ENCODE measurements around the gene MACROD2. TPM values are rescaled to one million over a fixed set of nuclear protein-coding genes. Genes with fewer than 3 reads are reported as not detected.
A peak's percentile ranks its signal among the peaks of the same experiment; 100 is the strongest.

MACROD2 gene
- total RNA-seq, 1 experiment from 2014 or later: 1.6 TPM

DNA sequence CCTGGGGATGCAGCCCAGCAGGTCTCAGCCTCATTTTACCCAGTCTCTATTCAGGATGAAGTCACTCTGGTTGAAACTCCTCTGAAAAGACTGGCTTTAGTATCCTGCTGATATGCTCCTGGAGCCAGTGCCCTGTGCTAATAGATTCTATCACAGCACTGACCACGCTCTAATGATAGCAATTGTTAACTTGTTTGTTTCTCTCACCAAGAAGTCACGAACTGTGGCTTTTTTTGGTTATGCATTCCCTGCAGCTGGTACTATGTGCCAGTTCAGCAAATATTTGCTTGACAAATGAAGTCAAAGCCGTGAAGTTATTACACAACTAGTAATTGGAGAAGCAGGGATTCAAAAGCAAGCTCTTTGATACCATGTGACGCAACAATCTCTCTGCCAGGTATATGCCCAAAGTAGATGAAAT lies 1823.3 kb downstream of the MACROD2 start:
- Mint-ChIP-seq H3K36me3 (ENCODE audit: insufficient read depth in 1 of 3, low read depth in 3 of 3) (no peaks in the 10 kb centered on the region), H3K4me3 (no peak overlapping the region), H3K27me3 (ENCODE audit: low read depth) (no peaks in the 10 kb centered on the region; the same call in 1 of the 2 replicates), H3K4me1 (peaks cover 8% of the 10 kb centered on the region in 2 experiments), H3K9me3 (no peaks in the 10 kb centered on the region; a peak in 1 of 5 replicates), H3K27ac (peak overlapping the region in 1 of 3 experiments; percentile 19; a peak in 1 of 7 replicates)
- Histone ChIP-seq H3K9me3 (ENCODE audit: control insufficient read depth, low read depth, low read length) (no peaks in the 10 kb centered on the region), H2BK5ac (ENCODE audit: insufficient read length, low read length) (no peak overlapping the region), H4K5ac (ENCODE audit: insufficient read length, low read depth, low read length) (no peak overlapping the region), H3K79me2 (ENCODE audit: insufficient read depth, low read length) (no peaks in the 10 kb centered on the region), H3K9ac (ENCODE audit: extremely low read depth, insufficient read length, low read length) (no peak overlapping the region), H4K20me1 (ENCODE audit: control insufficient read depth, insufficient read depth, insufficient read length) (no peaks in the 10 kb centered on the region), H3T11ph (ENCODE audit: low read length) (no peak overlapping the region), H2AFZ (ENCODE audit: low read length) (no peak overlapping the region), H3K4me1 (ENCODE audit: insufficient read depth, low read length) (peaks cover 3% of the 10 kb centered on the region; the same call in 1 of the 2 replicates), H2AK5ac (ENCODE audit: insufficient read length, low read length) (no peak overlapping the region), H3K4me2 (ENCODE audit: insufficient read depth, insufficient read length, low read length) (no peak overlapping the region), H3K14ac (ENCODE audit: insufficient read depth, low read length) (no peak overlapping the region), H3K4ac (ENCODE audit: low read depth, low read length) (no peak overlapping the region), H3K27me3 (ENCODE audit: insufficient read depth, low read length) (no peaks in the 10 kb centered on the region), H2BK20ac (ENCODE audit: low read depth, low read length, poor library complexity, severe bottlenecking) (no peak overlapping the region), H4K91ac (ENCODE audit: insufficient read length, low read depth, low read length) (no peak overlapping the region), H3K23ac (ENCODE audit: insufficient read length, low read depth, low read length) (no peak overlapping the region), H2BK120ac (ENCODE audit: low read depth, low read length, poor library complexity, severe bottlenecking) (no peak overlapping the region), H2BK15ac (ENCODE audit: low read depth, low read length) (no peak overlapping the region), H3K18ac (ENCODE audit: insufficient read length, low read depth, low read length) (no peak overlapping the region), H3K56ac (ENCODE audit: insufficient read length, low read depth, low read length) (no peak overlapping the region), H3K23me2 (ENCODE audit: insufficient read length, low read depth, low read length, poor library complexity, severe bottlenecking) (no peaks in the 10 kb centered on the region), H3K27ac (ENCODE audit: insufficient read length, low read depth, low read length) (no peak overlapping the region), H4K8ac (replicated peaks; ENCODE audit: insufficient read length, low read depth, low read length) (no peak overlapping the region), H2BK12ac (ENCODE audit: insufficient read length, low read depth, low read length) (no peak overlapping the region), H3K79me1 (ENCODE audit: insufficient read depth, low read depth, low read length, poor library complexity, severe bottlenecking) (no peaks in the 10 kb centered on the region)
- WGBS (ENCODE audit: extremely low coverage, insufficient read length, low lambda C conversion rate): no CpG with 5 or more reads among the region's 4 CpGs
- TF ChIP-seq, protein P1, sequence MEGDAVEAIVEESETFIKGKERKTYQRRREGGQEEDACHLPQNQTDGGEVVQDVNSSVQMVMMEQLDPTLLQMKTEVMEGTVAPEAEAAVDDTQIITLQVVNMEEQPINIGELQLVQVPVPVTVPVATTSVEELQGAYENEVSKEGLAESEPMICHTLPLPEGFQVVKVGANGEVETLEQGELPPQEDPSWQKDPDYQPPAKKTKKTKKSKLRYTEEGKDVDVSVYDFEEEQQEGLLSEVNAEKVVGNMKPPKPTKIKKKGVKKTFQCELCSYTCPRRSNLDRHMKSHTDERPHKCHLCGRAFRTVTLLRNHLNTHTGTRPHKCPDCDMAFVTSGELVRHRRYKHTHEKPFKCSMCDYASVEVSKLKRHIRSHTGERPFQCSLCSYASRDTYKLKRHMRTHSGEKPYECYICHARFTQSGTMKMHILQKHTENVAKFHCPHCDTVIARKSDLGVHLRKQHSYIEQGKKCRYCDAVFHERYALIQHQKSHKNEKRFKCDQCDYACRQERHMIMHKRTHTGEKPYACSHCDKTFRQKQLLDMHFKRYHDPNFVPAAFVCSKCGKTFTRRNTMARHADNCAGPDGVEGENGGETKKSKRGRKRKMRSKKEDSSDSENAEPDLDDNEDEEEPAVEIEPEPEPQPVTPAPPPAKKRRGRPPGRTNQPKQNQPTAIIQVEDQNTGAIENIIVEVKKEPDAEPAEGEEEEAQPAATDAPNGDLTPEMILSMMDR (conservative IDR thresholded peaks at IDR 0.05): no peak
- DNase-seq: no peak

Data from H9 (cell line).